Stromal cell of bone marrow (primary cell): ENCODE results near the gene CCDC148.

Source experiments
- DNase-seq: peaks from one replicate; pipeline ENCODE4 v3.0.0-alpha.2; 2012; ENCODE audit warnings: low read depth

Gene CCDC148

DNA sequence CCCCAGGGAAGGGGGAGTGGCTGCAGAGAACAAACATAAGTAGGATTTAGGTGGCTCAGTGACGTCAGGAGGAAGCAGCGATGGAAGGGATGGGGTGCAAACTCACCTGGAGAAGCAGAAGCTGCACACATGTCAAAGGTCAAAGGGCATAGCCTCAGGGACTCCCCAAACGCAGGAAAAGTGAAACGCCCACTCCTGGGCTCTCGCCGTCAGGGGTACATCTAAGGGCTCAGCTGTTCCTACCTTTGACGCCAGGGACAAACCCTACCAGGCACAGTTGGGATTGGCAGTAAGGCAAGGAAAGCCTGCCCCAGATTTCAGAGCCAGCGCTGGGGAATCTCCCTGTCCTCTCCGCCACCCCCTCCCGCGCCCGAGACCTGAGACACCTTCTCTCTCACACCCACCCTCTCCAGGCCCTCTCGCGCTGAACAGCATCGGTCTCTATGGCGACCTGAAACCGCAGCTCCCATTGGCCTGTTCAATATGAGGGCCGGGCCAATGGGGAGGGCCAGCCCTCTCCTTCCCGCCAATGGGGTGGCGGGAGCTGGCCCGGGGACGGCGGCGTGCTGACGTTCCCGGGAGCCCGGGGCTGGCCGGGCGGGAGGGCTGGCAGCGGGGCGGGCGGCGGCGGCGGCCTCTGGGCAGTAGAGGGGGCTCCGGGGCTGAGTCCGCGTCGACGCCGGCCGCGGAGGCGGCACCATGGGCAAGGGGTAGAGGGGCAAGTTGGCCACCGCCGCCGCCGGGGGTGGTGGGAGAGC, at the start of gene CCDC148, which contains the start of gene PKP4:
TSS of gene CCDC148 (minus strand) at position 445 of the 758 bp plus-strand sequence. CDS start at position 131, 314 bp downstream.
TSS of gene PKP4 (plus strand) at position 644 of the 758 bp plus-strand sequence. CDS start 76,233 bp downstream, outside the sequence.
- peak; percentile 92 for DNase-seq

DNA sequence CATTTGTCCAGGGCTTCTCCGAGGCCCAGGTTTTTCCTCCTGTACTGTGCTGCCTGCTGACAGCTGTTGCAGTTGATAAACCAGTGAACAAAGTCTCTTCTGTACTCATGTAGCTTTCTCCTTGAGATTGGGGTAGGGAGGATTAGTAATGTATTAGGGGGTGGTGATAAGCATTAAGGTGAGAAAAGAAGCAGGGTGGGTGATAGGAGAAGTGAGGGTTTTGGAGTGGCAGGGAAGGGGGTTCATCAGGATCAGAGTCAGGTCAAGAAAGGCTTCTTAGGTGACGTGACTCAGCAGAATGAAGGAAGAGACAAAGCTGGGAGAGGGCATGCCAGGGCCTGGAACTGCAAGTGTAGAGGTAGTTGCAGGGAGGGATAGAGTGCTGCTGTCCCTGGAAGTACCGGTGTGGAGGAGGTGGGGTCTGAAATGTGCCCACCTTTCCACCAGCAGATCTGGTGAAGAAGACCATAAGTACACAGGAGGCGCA, 48.9 kb upstream of the CCDC148 start:
- DNase-seq, result no peak

DNA sequence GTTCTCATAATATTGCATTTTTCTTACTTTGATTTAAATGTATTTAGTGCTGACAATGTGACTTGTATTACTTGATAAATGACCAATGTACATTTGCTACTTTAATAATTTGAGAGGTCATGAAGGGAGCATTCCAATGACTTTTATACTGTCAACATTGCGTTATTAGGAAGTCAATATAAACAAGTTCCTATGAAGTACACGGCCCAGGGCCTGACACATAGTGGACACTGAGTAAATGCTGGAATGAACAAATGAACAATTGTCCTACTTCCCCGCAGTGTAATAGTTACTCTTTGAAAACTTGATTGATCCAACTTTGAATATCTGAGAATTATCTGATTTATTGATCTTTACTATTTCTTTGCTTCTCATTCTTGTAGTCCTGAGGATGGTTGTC, 47.5 kb upstream of the CCDC148 start:
- no peak for DNase-seq

DNA sequence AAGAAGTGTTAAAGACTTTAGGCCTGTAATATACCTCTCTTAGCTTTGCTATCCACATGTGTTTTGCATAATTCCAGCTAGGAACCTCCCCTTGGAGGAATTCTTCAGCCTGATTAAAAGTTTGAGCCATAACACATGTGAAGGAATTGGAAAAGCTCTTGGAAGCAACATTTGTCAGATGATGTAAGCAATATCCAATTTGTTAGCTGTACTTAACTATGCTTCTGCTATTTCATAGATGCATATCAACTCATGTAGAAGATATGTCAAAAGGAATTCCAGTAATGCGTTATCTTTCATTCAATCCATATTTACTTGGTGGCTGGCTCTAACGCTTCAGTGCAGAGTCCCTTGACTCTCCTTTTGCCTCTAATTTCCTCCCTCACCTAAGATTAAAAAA, 46.4 kb upstream of the CCDC148 start:
- no peak for DNase-seq

DNA sequence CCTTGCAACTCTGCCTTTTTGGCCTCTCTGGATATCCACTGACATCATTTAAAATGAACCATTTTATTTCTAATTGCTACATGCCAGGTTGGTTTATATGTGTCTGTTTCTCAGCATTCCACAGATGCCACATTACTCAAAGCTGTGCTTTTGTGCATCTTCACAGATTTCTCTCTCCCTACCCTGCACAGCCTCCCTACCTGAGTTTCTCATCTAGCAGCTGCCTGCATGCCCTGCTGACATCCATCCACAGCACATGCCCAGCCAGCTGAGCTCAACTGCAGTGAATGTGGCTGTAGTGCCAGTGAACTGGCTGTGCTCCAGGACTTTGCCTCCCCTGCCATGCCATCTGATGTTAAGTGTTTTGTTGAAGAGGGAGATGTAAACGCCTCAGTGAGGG, 44.7 kb upstream of the CCDC148 start:
- DNase-seq, result no peak

DNA sequence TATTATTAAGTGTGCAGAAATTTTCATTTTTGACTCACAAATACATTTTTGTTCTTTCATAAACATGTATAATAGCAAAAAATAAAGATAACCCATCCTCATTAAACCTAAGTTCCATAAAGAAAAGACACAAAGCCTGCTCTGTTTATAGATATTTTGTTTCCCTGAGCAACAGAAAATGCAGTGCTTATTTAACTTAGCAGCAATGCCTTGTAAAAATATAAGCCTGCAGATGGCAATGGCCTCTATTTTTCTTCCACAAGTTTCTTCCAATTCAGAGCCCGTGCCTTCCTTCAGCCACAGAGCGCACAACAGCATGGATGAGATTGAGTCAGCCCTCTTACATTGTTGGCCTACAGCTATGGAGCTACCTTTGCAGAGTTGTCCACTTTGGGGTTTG, 43.8 kb upstream of the CCDC148 start:
- DNase-seq, result no peak

DNA sequence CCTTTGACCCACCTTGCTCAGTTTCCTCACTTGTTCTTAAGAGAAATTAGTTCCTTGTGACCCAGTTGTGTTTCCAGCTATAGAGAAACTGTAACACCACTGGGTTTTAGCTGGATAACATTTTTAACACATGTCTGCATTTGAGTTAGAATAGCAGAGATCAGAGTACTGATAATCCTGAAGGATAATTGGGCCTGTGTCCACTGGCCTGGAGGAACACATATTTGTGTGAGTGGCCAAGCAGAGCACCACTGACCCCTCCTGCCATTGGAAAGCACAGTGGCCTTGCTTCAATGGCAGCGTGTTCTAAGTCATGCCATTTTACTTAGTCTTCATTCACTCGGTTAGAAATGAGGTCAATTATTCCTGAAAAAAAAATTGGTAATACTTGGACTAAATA, 42.8 kb upstream of the CCDC148 start:
- DNase-seq, result no peak

DNA sequence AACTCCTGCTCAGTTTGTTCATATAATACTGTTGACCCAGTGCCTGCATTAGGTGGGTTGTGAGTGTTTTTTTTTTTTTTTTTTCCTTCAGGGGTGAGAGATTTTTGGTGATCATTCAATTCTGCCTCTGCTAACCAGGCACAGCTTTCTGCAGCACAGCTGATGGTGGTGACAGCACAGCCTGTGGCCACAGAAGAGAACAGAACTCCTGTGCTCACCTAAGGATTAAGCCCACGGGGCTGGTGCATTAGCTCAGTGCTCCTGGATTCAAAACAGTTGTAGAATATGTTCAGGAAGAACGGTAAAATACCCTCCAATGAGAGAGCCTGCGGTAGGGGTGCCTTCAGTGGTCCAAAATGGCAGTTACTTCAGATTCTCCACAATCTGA, 42.2 kb upstream of the CCDC148 start:
- no peak for DNase-seq

DNA sequence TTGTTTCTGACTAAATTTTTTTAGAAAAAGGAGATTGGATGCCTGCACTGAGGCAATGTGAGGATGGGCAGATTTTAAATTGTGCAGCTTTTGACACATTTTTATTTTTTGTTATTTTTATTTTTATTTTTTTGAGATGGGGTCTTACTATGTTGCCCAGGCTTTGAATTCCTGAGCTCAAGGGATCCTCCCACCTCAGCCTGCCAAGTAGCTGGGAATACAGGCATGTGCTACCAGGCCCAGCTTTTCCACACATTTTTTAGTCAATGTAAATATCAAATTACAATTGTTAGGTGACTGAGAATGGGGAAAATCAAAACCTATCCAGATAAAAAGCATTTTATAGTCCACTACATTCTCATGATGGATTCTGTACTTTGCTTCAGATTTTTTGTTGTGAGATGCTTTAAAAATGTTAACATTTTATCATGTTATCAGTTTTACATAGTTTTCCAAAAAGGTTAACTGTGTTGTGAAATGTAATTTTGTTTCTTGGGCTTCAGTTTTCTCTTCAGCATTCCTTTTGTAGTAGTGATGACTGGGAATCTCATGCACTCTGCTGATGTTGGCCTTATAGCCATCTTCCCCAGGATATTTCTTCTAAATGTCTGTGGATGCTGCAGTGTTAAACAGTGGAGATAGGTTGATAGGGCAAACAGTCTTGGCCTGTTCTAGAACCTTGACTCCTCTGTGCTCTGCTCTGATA, 41.6 kb upstream of the CCDC148 start:
- DNase-seq, result no peak

DNA sequence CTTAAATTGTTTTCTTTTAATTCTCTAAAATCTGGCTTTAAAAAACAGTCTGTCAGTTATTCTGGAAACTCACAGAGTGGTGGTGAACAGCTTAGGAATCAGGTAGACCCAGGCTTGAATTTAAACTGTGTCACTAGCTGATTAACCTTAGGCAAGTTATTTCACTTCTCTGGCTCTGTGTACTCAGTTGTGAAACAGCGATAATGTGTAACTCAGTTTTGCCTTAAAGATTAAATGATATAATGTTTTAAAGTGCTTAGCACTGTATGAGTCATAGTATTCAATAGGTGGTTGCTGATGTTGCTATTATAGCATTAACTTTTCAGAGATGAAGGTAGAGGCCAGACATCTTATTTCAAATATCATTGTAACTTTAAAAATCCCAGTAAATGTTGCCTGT, 40.9 kb upstream of the CCDC148 start:
- DNase-seq, result no peak

DNA sequence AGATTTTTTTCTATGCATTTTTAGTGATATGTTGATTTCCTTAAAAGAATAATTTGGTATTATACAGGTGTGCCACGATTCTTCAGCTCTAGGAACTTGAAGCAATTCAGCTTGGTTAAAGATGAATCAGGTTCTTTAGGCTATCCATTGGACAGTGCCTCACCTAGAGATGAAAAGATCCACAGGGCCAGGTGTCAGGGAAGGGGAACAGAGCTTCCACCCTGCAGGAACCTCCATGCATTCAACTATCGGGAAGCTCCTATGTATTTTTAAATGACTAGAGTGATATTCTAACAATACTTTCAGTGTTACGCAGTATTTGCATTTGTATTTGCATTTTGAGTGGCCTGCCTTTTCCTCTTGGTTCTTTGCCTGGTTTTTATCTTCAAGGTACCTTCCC, 40.4 kb upstream of the CCDC148 start:
- no peak for DNase-seq

DNA sequence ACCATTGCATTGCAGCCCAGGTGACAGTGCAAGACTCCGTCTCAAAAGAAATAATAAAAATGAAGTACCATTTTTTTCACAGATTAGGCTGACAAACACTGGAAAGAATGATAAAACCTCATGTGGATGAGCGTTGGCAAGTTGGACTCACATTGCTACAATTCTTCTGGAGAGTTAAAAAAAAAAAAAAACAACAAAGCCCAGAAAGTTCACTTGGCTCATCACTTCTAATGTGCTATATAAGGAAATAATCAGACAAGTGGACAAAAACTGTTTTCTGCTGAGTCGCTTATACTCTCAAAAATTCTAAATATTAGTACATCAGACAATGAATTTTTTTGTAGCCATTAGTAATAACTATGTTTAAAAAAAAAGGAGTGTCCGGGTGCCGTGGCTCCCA, 38.6 kb upstream of the CCDC148 start:
- DNase-seq, result peak; percentile 45

DNA sequence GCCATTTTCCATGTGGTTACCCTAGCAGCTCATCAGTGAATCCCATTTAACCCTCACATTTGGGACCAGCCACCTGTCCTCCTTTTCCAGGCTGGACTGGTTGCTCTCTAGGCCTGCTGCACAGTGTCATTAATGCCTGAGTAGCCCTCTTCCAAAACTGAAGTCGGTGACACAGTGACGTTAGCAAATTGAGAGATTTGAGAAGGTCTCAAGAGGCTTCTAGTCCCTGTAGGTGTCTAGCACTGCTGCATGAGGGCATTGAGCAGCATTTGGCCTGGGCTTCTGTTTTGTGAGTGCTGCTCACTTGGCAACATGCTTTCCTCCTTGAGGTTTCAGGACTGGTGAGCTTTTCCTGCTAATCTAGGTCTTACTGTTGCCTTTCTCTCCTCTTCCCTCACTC, 36.9 kb upstream of the CCDC148 start:
- DNase-seq, result no peak

DNA sequence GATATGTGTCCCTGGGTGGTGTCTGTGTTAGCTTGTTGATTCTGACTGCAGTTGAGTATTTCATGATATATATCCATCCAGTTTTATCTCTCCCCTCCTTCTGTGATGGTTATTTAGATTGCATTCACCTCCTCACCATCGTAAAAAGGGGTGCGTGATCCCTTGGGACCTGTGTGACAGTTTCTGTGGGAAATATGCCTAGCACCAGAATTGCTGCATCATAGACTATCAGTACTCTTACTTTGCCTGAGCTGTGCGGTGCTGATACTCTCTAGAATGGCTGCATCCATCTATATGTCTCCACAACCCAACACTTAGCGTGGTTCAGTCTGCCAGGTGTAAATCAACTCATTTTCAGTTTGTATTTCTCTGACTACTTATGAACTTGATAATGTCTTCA, 34.5 kb upstream of the CCDC148 start:
- no peak for DNase-seq

DNA sequence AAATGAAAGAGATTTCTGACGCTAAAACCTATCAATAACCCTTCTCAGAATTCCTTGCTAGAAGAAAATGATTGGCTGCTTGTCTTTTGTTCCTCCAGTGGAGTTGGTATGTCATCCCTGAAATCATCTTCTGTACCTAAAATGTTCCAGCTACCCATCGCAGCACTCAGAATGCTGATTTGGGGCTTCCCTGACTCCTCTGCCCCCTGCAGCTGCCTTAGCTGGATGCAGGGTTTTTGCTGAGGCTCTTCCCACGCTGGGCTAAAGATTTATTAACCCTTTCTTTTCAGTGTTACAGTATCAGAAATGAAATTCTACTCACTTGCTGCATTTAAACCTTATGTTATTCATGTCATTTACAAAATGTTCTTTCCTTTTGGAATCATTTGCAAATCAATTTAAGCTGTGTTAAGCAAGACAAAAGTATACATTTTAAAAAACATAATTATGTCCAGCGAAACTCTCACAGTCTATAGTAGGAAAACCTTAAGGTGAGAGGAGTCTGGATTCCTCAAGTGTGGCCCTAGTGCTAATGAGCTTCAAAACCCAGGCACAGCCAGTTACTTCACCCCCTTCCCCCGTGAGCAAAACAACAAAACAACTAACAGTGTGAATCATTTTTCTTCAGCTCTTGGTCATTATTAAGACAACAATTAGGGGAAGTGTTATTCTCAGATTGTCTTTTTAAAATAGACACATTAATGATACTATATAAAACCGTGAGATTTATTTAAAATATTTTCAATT, 33.0 kb upstream of the CCDC148 start:
- no peak for DNase-seq

DNA sequence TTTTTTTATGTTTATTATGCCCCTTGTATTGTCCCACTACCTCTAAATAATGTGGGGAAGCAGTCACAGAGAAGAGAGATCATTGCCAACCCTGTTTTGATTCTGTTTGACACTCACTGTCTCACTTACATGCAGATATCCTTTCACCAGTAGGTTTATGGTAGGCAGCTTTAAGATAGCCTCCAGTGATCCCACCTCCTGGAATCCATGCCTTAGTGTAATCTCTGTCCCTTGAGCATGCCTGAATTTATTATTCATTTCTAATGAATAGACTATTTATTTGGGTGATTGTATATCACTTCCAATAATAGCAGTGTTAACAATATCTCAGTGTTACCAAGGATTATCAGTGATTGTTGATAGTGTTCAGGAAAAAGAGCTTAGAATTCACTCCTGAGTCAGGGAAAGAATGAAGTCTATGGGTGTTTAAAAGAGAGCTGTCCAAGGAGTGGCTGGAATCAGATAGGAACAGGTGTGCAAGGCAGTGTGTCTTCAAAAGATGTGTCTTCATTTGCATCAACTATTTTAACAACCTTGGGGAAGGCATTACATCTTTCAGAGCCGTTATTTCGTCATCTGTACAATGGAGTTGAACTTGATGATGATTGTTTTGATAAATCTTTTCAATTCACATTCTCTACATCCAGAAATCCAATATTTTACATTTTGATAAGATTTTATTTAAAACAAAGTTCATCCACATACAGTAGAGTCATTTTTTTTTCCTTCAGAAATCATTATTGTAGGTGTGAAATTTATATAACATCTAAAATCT, 32.1 kb upstream of the CCDC148 start:
- DNase-seq, result no peak

DNA sequence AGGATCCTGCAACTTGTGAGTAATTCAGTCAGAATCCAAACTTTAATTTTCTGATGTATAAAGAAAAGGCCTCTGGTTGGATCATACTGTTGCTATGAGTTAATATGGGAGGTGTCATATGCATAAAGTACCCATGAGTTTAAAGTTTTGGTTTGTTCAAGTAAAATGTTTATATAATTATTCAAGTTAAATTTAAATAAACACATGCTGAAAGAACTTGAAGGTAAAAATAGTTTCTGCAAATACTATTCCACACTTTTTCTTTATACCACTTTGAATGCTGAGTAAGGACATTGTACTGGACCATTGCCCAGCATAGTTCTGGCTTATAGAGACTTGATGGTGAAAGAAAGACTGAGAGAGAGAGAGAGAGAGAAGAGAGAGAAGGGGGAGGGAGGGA, 30.9 kb upstream of the CCDC148 start:
- DNase-seq, result peak; percentile 28

DNA sequence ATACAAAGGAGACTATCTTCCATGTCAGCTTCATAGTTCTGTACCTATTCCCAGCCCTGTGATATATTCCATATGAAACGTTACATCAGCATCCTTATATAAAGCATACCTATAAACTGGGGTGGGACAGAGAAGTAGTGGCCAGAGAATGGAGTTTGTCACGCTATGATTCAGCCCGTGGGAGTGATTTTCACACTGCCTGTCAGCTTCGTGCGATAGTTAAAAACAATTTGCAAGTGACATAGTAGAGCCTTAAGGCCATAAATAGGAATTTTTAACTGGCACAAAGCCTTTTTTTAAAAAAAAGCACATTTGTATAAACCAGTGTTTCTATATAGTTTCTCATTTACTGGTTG, 30.4 kb upstream of the CCDC148 start:
- DNase-seq, result no peak

DNA sequence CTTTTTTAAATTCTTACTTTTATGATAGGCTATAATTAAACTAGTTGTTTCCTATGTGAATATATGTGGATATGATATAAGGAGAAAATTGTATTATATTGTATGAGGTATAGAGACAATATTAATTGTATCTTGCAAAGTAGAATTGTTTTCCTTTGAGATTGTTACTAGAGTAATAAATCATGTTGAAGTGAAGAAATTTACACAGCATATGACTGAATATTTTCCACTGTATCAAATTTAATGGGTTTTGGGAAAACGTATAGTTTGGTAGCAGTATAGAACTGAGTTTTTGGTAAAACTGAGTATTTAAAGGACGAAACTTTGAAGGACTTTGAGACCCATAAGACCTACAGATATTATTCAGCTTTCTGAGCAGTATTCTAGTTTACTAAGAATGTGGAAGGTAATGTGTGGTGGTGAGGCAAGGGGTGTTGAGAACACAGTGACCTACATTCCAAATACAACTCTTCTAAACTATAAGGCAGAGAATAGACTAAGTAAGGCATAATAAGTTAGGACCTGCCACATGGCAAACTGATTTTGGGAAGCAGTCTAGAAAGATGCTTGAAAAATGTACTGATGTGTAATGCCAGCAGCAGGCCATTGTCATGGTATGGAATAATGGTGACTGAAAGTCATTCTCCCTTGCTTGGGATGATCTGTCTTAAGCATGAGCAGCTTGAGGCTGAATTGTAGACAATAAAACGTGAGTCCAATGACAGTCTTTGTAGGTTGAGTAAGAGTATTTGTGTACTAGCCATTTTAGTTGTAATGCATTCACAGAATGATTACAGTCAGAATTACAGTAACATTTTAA, 29.8 kb upstream of the CCDC148 start:
- DNase-seq, result no peak

DNA sequence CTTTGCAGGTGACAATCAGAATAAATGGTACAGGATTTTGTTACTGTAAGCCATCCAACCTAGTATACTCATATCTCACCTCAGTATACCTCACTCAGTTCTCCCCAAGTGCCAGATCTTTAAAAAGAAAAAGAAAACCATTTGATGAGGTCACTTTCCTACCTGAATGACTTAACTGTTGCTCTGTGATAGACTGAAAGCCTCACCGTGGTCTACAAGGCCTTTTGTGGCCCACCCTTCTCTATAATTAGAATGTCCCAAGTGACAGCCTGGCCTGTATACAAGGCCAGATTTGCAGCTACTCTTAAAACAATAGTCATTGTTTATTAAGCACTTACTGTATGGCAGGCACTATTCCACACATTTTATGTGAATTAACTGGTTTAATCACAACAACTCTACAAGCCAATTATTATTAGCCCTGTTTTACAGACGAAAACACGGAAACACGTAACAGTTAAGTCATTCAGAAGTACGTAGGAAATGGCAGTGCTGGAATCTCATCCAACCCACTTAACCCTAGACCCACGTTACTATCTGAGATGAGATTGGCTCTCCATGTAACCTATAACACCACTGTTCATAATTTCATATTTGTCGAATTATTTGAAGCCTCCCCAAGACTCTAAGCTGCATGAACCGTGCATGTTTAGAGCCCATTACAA, 28.5 kb upstream of the CCDC148 start:
- no peak for DNase-seq

DNA sequence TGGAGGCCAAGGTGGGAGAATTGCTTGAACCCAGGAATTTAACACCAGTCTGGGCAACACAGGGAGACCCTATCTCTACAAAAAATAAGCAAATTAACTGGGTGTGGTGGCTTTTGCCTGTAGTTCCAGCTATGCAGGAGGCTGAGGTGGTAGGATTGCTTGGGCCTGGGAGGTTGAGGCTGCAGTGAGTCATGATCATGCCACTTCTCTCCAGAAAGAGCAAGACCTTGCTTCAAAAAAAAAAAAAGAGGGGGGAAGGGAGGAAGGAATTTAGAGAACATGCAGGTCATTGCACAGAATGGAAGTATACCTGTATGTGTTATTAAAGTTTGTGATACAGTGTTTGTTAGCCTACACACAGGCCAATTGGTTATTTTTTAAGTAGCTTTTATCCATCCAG, 26.0 kb upstream of the CCDC148 start:
- DNase-seq, result no peak
